GM21723 (cell line): ENCODE results near the gene FAM53A.

Experiments
- ATAC-seq: cut with Tn5 transposase; IDR thresholded peaks from one replicate; pipeline ENCODE4 v1.9.1; 2021; ENCODE audit warnings: mild to moderate bottlenecking, moderate library complexity; ENCODE audit not compliant: unreplicated experiment

FAM53A gene

DNA sequence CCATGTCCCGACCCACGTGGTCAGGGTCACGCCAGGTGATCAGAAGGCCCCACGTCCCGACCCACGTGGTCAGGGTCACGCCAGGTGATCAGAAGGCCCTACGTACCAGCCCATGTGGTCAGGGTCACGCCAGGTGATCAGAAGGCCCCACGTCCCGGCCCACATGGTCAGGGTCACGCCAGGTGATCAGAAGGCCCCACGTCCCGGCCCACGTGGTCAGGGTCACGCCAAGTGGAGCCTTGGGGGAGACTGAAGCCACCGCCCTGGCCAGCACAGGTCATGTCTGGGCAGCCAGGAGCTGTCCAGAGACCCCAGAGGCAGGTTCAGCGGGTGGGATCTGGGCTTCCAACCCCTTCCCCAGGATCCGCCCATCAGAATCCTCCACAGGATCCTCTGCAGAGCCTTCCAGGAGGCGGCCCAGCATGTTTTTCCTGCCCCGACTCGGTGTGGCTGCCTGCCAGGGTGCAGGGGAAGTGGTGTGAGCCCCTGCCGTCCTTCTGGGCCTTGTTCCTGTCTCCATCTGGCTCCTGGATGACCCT, 58.4 kb downstream of the FAM53A start:
- ATAC-seq = no peak

- no peak for ATAC-seq
Measured at GRCh38 chr4:1624519-1624910, 59.6 kb downstream of the FAM53A start.

GRCh38 chr4:1623821-1624518, 60.1 kb downstream of the FAM53A start:
- ATAC-seq = no peak

DNA sequence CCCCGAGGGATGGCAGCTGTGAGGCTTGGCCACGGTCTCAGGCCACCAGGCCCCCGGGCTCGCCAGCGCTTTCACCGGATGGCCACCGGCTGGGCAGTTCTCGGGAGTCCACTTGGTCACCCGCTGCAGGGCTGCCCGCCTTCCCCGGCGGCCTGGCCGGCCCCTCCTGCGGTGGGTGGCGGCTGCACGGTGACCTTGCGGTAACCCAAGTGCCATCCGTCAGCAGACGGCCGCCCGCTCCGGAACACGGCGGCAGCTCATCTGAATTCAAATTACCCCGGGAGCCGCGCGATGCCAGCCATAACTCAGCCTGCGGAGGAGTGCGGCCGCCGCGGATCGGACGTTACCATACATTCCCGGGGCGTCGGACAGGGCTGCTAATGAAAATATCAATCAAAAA, 60.7 kb downstream of the FAM53A start:
- no peak for ATAC-seq

DNA sequence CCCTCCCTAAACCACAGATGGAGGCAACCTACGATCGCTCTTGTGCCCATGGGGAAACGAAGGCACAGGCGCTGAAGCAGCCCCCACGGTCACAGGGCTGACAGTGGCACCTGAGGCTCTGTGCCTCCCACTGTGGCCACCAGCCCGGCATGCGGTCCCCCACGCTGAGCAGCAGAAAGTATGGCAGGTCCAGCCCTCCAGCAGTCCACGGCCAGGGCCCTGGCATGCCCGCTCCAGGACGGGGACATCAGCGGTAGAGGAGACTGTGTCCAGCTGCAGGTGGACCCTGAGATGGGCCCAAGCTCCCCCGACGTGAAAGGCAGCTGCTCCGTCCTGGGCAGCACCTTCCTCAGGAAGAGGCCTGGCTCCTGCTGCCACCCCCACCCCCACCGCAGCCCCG, 61.2 kb downstream of the FAM53A start:
- no peak for ATAC-seq

- ATAC-seq = no peak
Measured at GRCh38 chr4:1622238-1622637, 61.9 kb downstream of the FAM53A start.

GRCh38 chr4:1621526-1621925, 62.6 kb downstream of the FAM53A start:
- ATAC-seq = no peak

GRCh38 chr4:1619151-1619672, 64.9 kb downstream of the FAM53A start:
- no peak for ATAC-seq

- ATAC-seq = no peak
Measured at GRCh38 chr4:1618438-1618837, 65.7 kb downstream of the FAM53A start.

- ATAC-seq = no peak
Measured at GRCh38 chr4:1616557-1616930, 67.6 kb downstream of the FAM53A start.

- ATAC-seq = no peak
Measured at GRCh38 chr4:1615786-1616556, 68.1 kb downstream of the FAM53A start.

DNA sequence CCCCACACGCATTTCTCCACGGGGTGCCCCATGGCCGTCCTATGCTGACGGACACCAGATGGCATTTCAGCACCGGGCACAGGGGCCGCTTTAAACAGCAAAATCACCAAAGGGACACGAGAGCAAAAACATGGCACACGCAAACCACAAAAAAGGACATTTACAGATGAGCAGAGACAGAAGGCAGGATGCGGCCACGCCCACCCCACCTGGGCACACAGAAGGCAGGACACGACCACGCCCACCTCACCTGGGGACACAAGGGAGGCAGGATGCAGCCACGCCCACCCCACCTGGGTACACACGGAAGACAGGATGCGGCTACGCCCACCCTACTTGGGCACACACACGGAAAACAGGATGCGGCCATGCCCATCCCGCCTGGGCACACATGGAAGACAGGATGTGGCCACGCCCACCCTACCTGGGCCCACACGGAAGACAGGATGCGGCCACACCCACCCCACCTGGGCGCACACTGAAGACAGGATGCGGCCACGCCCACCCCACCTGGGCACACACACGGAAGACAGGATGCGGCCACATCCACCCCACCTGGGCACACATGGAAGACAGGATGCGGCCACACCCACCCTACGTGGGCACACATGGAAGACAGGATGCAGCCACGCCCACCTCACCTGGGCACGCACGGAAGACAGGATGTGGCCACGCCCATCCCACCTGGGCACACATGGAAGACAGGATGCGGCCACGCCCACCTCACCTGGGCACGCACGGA, 69.1 kb downstream of the FAM53A start:
- no peak for ATAC-seq

DNA sequence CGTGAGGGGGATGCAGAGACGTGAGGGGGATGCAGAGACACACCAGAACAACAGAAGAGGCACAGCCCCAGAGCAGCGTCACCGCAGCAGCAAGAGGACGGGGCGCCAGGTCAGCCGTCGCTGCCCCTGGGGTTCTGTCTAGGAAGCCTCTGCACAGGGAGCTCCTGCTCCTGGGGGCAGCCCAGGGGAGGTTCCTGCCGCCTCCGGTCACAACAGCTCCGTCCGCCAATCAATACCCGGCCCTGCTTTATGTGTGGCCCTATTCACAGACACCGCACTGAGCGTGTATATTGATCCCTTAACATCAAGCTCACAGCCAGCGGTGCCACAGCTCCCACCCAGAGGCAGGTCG, 69.6 kb downstream of the FAM53A start:
- no peak for ATAC-seq

GRCh38 chr4:1614049-1614448, 70.1 kb downstream of the FAM53A start:
- ATAC-seq = no peak

GRCh38 chr4:1613099-1613495, 71.0 kb downstream of the FAM53A start:
- ATAC-seq = no peak

GRCh38 chr4:1612278-1613098, 71.6 kb downstream of the FAM53A start:
- ATAC-seq = no peak

DNA sequence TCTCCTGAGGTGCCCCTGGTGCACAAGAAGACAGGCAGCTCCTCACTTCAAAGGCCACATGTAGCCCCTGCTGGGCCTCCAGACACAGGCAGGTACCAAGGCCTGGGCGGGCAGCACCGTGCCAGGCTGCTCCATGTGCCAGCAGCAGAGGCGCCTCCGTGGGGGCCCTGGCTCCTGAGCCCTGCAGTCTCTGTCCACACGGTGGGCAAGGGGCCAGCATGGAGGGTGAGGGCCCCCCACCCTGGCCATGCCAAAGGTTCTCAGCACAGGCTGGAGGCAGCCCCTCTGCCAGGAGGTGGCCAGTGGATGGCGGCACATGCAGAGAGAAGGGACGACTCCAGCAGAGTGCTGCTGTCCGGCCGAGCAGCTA, 72.6 kb downstream of the FAM53A start:
- no peak for ATAC-seq

GRCh38 chr4:1610791-1611500, 73.2 kb downstream of the FAM53A start:
- no peak for ATAC-seq

GRCh38 chr4:1609901-1610790, 74.0 kb downstream of the FAM53A start:
- ATAC-seq = no peak
